GM21717 (cell line): ENCODE measurements around the gene RFT1.

Experiments
- ATAC-seq: cut with Tn5 transposase; IDR thresholded peaks from one replicate; pipeline ENCODE4 v1.9.1; 2021; ENCODE audit warnings: mild to moderate bottlenecking, moderate library complexity; ENCODE audit not compliant: unreplicated experiment

The RFT1 gene

DNA sequence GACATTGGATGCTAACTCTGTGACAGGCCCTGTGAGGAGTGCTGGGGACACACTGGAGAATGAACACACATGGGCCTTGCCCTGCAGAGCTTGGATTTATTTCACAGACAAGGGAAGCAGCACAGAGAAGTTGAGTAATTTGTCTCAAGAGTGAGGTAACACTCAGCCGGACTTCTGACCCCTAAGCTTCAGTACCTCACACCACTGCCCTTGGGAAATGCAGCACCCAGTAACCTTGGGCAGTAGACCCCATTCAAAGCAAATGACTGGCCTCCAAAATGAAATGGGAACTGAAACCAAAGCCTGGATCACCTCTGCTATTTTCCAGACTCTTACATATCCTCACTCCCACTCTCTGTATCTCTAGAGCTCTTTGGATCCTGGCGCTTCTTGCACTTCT lies 37.3 kb downstream of the RFT1 start:
- no peak for ATAC-seq

DNA sequence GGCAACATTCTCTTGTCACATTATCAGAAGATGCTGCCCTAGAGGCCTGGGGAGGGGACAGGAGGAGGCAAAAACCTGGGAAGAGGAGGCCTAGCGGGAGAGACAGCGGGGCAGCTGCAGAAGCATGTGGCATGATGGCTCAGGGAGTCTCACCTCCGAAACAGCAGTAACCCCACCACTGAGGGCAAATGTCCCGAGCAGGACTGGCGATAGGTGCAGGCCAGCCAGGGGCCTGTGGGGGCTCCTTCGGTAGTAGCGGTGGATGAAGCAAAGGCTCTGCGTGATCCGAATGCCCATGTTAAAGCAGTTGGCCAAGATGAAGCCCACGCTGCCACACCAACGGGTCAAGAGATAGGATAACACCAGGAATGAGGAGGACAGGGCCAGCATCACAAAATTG lies 38.0 kb downstream of the RFT1 start:
- ATAC-seq, result no peak

DNA sequence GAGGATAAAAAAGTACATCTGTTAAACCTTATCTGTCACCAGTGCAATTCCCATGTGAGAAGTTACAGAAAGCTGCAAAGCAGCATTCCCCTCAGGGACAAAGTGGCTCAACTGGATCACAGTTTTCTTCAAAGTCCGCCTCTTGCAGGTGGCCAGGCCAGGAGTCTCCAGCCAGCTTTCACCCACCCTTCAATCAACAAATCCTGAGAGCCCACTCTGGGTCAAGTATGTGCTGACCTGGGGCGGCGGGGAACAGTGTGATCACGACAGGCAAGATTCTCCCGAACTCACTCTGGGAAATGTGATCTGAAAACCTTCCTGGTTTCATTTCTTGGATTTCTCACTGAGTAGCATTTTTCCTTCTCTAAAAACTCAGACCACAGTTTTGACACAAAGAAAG lies 39.2 kb downstream of the RFT1 start:
- ATAC-seq, result no peak

DNA sequence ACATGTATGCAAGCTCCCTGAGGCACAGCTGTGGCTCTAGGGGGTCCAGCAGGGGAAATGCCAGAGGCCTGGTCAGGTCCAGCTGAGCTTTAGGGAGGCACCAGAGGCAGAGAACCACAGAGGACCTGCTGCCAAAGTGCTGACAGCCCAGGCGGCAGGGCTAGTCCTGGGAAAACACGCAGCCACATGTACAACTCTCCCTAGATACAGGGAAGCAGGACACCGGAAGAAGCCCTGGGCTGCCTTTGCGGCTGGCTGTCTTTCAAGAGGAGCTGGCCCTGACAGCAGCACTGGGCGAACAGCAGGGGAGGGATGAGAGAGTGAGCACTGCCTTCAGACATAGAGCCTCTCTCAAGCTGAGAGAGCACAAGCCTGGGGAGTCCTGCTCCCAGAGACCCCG lies 40.7 kb downstream of the RFT1 start:
- ATAC-seq, result no peak

DNA sequence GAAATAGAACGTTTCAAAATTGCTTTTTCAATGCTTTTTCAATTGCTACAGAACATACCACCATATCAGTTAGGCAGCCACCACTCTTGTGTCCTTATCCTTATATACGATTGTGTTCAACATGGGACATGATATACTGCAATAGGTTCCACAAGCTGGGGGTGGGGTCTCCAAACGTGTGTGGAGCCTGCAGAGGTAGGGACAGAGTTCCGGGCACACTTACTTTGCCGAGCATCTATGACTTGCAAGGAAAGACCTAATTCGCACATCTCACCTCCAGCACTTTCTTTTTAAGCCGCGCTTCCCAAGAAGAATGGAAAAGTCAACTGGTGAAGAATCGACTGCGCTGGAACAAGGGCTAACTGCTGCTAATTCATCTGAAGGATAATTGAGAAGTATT lies 44.8 kb downstream of the RFT1 start:
- no peak for ATAC-seq

DNA sequence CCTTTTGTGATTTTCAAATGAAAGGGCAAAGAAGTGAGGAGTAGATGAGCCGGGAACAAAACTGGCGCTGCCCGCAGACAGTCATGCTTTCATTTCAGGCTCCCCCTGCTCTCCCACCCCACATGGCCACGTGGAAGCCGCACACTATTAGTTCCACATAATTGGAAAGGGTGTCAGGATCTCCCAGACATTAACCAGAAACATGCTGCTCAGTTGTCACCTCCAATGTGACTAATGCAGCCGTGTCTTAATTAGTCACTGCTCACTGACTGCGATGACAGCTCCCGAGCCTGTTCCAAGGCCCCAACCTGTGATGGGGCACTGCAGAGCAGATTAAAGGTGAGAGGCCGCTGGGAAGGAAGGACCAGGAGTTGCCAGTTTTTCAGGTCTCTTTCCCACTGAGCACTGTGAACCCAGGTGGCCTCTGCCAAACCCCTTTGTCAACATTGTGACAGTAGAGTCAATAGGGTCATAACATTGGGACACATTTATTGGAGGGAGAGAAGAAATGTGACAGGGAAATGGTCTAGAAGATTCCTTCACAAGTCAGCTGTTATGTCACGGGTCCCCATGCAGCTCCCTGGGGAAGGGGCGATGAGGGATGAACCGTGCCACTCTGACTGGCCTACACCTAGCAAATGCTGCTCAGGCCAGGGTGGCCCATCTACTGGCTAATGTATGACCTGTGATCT lies 45.8 kb downstream of the RFT1 start:
- no peak for ATAC-seq

DNA sequence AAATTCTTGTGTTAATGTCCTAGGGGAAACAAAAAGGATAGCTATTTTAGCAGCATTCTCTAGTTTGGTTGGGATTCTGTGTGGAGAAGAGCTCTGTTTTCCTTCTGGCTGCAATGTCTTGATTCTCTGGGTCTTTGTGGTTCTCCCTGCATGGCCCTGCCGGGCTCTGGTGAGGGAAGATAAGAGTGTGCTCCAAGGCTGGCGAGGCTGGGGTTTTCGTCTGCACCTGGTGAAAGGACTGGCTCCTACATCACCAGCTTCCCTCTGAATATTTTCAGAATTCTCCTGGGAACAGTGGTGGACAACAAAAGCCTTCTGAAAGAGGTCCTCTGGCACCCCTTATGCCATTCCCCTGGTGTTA lies 46.3 kb downstream of the RFT1 start:
- ATAC-seq, result no peak

DNA sequence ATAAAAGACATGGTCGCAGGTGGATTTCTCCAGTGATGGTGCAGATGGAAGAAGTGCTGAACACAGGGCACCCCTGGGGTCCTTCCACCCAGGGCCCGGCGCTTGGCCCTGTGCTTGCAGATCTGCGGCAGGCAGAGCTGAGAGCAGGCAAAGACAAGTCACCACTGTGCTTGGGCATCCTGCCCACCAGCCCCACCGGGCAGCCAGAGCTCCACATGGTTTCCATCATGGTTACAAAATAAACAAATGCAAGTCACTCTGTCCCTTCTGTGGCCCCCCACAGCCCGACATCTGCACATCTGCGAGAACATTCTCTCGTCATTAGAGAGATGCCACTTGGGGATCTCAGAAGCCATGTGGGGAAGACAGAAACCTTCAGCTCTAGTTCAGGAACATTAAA lies 46.7 kb downstream of the RFT1 start:
- ATAC-seq, result no peak

DNA sequence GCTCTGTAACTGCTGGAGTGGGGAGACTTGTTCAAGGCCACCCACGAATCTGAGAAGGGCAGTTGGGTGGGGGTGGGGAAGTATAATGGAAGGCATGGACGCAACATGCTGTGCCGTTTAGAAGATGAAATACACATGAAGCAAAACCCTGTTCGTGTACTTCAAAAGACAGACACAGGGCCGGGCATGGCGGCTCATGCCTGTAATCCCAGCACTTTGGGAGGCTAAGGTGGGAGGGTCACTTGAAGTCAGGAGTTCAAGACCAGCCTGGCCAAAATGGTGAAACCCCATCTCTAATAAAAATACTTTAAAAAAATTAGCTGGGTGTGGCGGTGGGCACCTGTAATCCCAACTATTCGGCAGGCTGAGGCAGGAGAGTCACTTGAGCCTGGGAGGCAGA lies 47.5 kb downstream of the RFT1 start:
- ATAC-seq, result no peak

DNA sequence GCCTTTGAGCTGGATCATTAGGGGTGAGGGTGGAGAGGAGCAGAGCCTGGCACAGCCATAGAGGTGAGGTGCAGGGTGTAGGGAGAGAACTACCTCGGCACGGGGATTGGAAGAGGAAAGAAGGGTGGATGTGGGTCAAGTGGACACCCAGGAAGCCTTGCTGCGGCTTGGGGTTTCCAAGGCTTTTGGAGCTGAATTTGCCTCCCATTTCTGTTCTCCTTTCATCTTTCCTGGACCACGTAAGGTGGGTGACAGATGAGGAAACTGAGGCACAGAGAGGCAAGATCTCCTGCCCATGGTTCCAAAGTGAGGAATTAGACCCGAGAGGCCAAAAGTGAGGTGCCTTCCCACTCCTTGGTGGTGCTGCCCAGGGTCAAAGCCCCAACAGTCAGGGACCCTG lies 48.9 kb downstream of the RFT1 start:
- no peak for ATAC-seq

DNA sequence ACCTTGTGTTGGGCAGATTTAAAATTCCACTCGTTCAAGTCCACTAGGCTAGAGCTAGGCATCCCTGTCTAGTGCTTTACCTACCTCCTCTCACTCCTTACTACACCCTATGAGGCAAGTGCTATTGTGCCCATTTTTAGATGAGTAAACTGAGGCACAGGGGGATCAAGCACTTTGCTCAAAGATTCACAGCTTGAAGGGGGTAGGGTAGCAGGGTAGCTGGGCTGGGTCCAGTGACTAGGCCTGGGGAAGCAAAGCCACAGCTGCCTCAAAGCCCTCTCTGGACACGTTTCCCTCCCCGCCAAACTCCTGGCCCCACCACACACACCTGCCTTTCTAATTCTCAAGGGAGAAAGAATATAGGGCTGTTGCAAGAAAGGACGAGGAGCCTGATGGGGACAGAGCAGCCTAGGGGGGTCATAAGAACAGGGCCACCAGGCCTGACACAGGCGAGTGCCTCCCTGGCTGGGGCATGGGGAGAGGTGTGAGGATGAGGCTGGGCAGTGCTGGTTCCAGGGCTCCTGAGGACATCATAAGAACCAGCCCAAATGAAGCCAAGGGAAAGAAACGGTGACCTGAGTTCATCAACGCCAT lies 49.5 kb downstream of the RFT1 start:
- ATAC-seq, result no peak

DNA sequence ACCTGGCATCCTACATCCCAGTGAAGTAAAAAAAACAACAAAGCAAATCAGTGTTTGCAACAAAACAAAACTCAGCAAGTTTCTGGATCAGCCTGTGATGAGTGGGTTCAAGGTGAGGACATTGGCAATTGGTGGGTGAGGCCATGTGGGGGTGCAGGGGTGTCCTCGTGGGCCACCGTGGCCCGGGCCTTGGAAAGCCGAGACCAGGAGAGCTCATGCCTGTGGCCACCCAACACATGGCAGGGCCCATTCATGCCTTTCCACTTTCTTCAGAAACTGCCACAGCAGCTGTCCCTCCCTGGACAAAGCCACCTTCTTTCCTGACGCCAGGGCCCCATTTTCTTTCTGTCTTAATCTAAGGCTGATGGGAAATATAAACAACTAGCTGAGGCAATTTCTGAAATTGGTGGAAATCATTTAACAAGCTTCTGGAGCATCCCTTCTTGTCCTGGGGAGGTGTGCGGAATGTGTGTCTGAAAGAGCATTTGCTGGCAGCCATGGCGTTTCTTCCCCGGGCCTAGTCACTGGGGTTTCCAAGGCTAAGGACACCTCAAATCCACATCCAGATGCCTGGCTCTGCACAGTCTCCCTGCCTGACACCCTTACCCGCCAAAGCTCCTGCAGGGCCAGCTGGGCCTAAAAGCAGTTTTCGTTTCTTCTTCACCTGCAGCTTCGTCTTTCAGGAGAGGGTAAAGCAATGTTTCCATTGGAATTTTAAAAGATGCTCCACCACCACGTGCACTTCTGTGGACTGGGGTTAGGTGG lies 50.3 kb downstream of the RFT1 start:
- no peak for ATAC-seq

DNA sequence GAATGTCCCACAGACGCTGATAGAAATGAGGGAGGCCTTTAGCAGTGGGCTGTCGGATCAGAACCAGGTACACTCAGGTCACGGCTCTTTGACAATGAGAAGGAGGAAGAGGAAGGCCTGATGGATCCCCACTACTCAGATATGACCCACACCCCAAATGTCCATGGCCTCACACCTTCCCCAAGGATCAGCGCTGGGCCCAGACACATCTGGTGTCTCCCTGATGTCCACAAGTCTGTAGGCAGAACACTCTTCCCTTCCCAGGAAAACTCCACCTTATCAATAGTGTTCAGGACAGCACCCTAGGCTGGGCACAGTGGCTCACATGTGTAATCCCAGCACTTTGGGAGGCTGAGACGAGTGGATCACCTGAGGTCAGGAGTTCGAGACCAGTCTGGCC lies 51.1 kb downstream of the RFT1 start:
- ATAC-seq, result no peak

DNA sequence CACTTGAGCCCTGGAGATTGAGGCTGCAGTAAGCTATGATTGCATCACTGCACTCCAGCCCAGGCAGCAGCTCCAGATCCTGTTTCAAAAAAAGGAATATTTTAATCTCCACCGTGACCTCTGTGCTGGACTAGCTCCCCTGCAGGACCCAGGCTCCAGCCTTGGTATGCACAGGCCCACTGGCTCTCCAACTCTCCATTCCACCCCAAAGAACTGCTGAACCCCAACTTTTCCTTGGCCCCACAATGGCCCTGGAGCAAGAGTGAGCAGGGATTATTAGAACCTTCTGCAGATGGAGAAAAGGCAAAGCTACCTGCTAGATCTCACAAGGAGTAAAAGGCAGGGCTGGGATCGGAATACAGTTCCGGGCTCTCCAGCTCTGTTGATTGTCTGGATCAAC lies 51.6 kb downstream of the RFT1 start:
- no peak for ATAC-seq

DNA sequence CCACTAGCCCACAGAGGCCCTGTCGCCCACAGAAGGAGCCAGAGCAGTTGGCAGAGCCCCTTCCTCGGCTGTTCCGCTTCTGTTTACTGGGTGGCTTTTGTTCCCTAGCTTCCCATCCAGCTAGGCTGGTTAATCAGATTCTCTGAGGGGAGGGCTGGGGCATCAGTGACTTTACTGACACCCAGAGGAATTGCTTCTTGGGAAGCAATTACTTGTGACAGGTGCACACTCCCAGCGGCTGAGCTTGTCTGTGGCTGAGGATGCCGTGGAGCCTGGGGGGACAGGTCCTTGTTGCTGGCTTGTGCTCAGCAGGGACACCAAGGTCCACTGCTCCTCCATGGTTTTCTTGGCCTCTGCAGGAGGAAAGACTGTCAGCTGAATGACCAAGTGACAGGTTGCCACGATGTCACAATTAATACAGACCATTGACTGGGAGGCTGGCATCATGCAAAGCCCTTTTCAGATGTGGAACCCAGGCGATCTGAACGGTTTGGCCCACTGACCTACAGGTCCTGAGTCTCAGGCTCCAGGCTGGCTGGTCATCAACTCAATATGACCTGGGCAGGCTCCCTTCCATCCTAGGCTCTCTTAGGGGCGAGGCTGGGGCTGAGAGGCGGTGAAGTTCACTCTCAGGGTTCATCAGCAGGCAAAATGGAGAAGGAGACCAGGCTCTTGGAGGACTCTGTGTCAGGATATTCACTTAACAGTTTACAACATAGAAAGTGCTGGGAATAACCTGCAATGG lies 52.6 kb downstream of the RFT1 start:
- no peak for ATAC-seq

DNA sequence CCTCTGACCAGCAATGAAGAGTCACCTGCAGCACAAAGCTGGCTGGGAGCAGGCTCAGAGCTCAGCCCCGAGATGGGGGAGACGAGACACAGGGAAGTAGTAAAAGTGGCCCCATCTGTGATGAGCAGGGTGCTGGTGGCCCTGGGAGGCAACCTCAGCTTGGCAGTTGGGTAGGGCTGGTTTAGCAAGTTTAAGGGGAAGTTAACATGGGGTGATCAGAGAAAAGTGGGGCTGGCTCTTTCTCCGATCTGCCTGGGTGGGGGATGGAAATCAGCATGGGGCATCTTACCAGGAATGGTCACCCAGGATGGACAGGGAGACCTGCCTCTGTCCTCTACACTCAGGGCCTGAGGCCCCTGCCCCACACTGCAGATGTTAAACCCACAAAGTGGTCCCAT lies 54.5 kb downstream of the RFT1 start:
- ATAC-seq, result no peak

DNA sequence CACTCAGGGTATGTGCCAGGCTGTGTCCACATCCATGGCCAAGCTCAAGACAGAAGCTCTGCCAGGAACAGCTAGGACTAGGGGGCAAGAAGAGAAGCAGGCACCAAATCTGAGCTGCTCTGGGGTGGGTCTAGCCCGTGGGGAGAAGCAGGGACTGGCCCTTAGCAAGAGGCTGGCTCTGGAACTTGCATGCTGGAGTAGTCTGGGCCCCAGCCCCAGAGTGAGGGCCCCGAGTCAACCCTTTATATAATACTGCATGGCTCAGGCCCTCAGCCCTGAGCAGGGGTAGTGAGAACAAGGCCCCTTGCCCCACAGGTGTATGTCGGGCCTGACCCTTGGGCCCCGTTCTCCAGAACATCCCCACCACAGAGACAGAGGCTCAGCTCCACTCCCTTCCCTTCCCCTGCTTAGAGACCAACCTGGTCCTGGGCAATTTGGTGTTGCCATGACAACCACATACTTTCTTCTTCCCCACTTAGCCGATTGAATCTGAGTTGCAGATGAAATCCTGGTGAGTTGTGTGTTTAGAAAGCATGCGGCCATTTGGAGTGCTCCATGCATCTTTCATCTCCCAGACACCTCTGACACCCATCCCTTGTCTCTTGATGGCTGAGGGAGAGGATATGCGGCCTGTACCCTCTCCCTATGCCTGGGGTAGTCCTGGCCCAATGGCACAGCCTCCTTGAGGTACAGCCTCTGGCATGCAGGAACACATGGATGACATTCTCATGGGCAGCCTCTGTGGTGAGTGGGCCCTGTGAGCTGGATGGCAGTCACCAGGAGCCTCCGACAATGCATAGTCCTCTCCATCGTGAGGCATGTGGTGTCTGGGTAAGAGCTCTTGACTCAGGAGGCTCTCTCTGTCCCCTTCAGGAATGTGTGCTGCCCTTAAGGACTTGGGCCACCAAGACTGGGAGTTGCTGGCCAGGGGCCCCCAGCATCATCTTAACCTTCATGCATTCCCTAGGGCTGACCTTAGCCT lies 55.2 kb downstream of the RFT1 start:
- no peak for ATAC-seq

DNA sequence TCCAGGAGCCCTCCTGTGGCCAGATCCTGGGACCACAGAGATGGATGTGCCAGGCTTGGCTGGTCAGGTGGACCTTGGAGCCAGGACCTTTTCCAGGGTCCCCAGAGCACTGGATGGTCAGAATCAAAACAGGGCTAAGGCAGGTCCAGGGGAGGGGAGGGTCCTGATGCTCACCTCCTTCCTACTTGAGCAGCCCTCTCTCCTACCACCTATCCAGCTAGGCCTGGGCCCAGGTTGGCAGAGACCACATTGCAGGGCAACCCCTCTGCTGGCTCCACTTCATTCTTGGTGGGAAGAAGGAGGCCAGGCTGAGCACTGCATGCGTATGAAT lies 55.9 kb downstream of the RFT1 start:
- ATAC-seq, result no peak

DNA sequence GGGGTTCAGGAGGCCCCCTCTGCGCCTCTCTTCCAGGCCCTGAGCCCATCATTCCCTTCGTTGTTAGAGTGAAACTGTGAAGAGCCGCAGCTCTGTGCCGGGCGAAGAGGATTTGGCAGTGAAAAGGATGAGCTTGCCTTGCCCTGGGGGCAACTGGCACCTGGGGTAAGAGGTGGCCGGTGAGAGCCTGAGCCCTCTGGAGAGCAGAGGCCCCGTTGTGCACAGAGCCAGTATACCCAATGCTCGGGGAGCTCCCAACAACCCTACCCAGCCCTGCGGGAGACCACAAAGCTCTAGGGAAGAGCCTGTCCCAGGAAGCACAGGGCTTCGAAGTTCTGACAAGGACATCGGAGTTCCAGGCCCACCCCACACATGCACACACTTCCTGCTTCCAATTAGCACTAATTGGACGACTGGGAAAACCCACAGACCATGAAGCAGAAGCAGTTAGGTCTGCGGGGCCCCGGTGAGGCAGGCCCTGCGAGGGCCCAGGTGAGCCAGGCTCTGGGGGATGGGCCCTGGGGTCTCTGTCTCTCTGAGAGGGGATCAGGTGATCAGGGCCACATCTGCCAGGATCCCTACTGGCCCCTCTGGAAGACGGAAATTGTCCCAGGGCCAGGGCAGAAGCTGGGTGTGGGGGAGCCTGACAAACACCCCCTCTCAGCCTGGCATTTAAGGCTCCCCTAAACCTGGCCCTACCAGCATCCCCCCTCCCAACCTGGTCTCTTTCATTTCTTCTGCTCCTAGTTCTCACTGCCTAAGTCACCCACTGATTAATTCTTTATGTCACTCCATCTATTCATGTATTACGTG lies 56.5 kb downstream of the RFT1 start:
- no peak for ATAC-seq
